Activated CD4-positive, alpha-beta T cell treated with anti-CD3 and anti-CD28 coated beads for 4 hours (primary cell): ENCODE results near the gene PRRG1.
"Not testable (repeated sequence)": the region's sequence is repeated elsewhere in the genome, so short reads cannot be mapped to it uniquely, and the experiment has no call there.

Source experiments
- DNase-seq, 2 donors: peaks; one replicate each; pipeline ENCODE4 v3.0.0-alpha.2; 2020

The PRRG1 gene

GRCh38 chrX:37474478-37474877, 125.3 kb downstream of the PRRG1 start:
- no peak for DNase-seq

GRCh38 chrX:37476571-37477170, 127.5 kb downstream of the PRRG1 start:
- DNase-seq = no peak

GRCh38 chrX:37484335-37484734, 135.2 kb downstream of the PRRG1 start:
- not testable (repeated sequence) for DNase-seq

GRCh38 chrX:37485429-37485828, 136.3 kb downstream of the PRRG1 start:
- no peak for DNase-seq

- DNase-seq = no peak
Measured at GRCh38 chrX:37487271-37487670, 138.1 kb downstream of the PRRG1 start.

- DNase-seq = no peak
Measured at GRCh38 chrX:37488323-37488722, 139.2 kb downstream of the PRRG1 start.

- DNase-seq = no peak
Measured at GRCh38 chrX:37491686-37492085, 142.5 kb downstream of the PRRG1 start.

GRCh38 chrX:37495760-37496159, 146.6 kb downstream of the PRRG1 start:
- DNase-seq = not testable (repeated sequence)

- DNase-seq = not testable (repeated sequence)
Measured at GRCh38 chrX:37497126-37497525, 148.0 kb downstream of the PRRG1 start.

GRCh38 chrX:37498323-37498722, 149.2 kb downstream of the PRRG1 start:
- DNase-seq = not testable (repeated sequence)

- DNase-seq = not testable (repeated sequence)
Measured at GRCh38 chrX:37499649-37500048, 150.5 kb downstream of the PRRG1 start.

GRCh38 chrX:37504991-37505390, 155.8 kb downstream of the PRRG1 start:
- no peak for DNase-seq
